HG03103 (cell line): ENCODE measurements around the gene SAXO2.
"Not testable (repeated sequence)": the region's sequence is repeated elsewhere in the genome, so short reads cannot be mapped to it uniquely, and the experiment has no call there.

ENCODE experiments used
- ATAC-seq: cut with Tn5 transposase; IDR thresholded peaks from one replicate; pipeline ENCODE4 v1.9.1; 2021; ENCODE audit warnings: low read depth; ENCODE audit not compliant: unreplicated experiment

The SAXO2 gene

DNA sequence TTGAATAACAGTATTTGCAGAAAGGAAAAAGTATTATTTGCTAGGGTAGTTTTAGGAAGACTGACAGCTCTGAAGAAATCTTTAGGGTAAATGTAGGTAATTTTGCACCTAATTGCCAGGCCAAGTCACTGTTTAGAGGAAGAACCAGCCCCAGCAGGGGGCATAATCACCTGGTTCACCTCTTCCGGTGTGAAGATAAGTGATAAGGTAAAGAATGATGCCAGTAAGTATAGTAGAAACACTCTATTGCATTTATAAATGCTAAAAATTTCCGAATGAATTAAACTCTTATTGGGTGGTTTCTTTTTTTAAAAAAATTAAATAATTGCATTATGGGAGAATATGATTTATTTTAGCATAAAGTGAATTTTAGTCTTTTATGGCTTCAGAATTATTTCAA, 21.8 kb downstream of the SAXO2 start:
- ATAC-seq = not testable (repeated sequence)

DNA sequence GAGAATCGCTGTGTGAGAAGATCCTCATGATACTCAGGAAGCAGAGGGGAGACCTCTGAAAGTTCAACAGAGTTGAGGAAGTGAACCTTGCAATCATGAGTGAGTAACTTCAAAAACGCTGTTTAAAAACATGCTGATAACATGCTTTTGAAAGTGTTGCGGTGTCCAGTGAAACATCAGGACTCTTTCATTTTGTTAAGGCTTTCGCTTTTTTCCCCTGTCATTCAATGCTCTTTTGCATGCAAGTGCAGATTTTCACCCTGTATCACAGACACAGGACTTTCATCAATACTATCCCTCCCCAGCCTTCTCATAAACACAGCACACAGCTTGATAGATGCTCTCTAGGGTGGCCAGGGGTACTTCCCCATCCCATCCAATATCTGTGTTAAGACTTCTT, 23.9 kb downstream of the SAXO2 start:
- ATAC-seq = peak; percentile 78

DNA sequence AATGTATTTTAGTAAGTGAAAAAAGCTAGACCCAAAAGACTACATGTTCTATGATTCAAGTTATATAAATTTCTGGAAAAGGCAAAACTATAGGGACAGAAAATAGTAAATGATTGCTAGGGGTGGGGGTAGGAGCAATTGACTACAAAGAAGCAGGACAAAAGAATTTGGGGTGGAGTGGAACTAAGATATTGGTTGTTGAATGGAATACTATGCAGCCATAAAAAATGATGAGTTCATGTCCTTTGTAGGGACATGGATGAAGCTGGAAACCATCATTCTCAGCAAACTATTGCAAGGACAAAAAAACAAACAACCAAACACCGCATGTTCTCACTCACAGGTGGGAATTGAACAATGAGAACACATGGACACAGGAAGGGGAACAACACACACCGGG, 25.6 kb downstream of the SAXO2 start:
- not testable (repeated sequence) for ATAC-seq

DNA sequence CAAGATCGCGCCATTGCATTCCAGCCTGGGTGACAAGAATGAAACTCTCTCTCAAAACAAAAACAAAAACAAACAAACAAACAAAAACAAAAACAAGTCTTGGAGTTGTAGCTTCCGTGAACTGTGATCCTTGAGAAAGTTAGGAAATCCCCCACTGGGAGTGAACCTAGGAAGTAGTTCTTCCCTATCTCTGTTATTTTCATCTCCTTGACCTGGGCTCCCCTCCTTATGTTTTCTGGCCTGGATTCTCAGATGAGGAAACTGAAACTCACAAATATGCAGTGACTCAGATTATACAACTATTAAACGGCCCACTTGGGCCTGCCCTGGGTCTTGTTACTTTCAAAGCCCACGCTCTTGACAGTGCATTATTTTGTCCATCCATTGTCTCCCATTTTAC, 29.7 kb downstream of the SAXO2 start:
- ATAC-seq = no peak

DNA sequence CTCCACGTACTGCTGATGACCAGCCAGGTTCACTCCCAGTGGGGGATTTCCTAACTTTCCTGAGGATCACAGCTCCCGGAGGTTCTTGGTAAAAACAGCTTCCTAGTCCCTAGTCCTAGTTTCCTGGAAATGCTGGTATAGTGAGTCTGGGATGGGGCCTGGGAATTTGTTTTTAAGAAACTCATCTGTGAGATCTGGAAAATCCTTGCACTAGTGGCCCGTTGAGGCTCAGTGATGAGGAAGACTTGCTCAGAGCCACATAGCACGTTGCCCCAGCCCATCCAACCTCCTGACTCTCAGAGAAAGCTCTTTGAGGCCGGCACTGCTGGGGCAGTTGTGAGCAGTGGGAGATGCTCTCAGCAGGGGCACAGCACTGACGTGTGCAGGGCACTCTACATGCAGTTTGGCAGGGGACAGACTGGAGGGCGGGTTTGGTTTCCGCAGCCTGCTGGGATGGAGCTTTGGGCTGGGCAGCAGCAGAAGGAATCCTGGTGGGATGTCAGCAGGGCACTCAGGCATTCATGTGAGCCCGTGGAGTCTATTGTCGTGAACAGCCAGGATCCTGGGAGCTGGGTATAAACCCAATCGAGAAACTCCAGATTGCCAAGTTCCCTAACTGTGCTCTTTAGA, 31.6 kb downstream of the SAXO2 start:
- no peak for ATAC-seq

DNA sequence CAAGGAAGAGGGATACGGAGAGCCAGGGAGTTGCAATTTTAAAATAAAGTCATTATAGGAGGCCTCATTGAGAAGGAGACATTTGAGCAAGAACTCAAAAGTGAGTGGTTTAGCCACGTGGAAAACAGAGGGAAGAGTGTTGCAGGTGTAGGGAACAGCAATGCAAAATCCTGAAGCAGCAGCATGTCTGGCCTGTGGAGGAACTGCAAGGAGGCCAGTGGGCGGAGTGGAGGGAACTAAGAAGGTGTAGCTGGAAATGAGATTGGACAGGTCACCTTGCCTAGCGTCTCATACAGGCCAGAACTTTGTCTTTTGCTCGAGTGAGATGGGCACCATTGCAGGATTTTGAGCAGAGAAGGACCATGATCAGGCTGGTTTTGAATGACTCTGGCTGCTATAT, 34.9 kb downstream of the SAXO2 start:
- ATAC-seq = no peak

DNA sequence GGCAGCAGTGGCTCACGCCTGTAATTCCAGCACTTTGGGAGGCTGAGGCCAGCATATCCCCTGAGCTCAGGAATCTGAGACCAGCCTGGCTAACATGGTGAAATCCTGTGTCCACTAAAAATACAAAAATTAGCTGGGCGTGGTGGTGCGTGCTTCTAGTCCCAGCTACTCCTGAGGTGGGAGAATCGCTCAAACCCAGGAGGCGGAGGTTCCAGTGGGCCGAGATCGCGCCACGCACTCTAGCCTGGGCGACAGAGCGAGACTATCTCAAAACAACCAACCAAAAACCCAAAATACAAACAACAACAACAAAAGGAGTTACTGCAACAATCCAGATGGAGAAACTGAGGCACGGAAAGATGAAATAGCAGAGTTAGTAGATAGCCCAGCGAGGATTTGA, 35.4 kb downstream of the SAXO2 start:
- ATAC-seq = no peak

DNA sequence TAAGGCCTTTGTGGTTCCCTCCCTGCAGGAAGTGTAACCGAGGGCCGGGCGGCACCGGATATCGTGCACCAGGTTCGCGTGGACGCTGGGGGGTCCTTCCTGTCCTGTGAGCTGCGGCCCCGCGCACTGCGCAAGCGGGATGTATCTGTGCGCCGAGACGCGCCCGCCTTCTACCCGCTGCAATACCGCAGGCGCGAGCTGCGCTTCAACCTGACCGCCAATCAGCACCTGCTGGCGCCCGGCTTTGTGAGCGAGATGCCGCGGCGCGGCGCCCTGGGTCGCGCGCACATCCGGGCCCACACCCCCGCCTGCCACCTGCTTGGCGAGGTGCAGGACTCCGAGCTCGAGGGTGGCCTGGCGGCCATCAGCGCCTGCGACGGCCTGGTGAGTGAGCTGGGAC, 35.9 kb downstream of the SAXO2 start:
- no peak for ATAC-seq

DNA sequence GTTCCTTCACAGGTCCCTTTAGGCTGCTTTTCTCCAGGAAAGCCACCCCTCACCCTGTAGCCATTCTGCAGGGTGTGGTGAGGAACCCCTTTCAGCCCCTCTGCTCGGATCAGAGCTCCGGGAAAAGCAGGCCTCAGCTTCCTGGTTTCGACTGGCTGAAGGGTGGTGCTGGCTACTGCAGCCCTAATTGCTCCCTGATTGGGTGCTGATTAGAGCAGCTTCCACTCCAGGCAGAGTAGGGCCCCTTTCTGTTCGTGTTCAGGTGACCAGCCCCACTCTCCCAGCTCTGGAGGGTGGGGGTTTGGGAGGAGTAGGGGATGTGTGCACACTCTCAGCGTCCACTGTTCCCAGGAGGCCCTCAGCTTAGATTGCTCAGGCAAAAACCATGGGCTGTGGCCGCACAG, 36.9 kb downstream of the SAXO2 start:
- ATAC-seq = not testable (repeated sequence)

DNA sequence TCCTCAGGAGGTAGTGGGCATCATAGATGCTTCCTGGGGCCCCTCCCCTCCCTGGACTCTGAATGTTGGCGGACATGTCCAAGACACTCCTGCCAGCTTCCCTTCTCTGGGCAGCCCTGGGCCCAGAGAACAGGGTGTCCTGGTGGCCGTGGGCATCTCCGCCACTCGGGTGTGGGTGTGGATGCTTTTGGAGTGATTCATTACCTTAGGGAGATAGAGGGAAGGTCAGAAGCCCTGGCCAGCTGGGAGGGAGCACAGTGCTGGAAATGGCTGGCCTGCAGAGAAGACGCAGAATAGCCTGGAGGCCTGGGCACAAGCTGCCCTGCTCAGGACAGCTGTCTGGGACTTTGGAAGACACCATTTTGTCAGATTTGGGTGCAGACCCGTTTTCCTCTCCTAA, 37.7 kb downstream of the SAXO2 start:
- ATAC-seq = not testable (repeated sequence)

DNA sequence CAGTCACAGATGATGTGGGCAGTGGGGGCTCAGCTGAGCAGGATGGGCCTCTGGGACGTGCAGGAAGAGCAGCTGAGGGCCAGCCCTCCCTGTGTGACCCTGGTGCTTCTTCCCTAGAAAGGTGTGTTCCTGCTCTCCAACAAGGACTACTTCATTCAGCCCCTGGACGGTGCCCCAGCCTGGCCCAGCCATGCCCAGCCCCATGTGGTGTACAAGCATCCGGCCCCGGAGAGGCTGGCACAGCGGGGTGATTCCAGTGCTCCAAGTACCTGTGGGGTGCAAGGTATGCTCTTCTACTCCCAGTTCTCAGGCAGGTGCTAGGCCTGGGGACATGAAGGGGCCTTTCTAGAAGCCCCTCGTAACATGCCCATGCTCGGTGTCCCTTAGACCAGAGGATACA, 38.3 kb downstream of the SAXO2 start:
- no peak for ATAC-seq

DNA sequence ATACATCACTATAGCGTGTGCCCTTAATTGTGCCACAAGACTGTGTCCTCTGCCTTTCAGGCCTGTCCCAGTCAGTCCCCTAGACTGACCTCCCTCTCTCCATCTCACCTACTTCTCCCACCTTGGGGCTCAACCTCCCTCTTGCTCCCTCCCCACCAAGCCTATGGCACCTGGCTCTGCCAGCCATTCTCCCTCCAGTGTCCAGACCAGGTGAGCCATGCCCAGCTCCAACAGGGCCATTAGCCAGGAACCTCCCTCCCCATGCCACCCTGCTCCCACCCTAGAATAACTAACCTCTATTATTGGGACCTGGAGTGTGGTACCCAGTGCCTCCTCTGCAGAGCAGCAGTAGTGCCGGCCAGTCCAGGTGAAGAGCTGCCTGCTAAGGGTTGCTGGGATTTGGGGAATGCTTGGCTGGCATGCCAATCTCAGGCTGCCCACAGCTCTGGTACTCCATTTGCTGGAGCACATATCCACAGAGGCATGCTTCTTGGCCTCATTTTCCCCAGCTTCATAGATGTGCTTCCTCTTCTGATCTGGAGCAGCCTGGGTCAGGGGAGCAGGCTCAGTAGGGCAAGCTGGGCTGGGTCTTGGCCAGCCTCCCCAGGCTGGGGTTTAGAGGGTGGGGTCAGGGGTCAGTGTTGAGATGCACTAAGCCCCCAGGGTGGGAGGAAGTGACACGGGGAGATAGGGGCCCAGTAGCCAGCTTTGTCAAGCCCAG, 38.8 kb downstream of the SAXO2 start:
- ATAC-seq = no peak

DNA sequence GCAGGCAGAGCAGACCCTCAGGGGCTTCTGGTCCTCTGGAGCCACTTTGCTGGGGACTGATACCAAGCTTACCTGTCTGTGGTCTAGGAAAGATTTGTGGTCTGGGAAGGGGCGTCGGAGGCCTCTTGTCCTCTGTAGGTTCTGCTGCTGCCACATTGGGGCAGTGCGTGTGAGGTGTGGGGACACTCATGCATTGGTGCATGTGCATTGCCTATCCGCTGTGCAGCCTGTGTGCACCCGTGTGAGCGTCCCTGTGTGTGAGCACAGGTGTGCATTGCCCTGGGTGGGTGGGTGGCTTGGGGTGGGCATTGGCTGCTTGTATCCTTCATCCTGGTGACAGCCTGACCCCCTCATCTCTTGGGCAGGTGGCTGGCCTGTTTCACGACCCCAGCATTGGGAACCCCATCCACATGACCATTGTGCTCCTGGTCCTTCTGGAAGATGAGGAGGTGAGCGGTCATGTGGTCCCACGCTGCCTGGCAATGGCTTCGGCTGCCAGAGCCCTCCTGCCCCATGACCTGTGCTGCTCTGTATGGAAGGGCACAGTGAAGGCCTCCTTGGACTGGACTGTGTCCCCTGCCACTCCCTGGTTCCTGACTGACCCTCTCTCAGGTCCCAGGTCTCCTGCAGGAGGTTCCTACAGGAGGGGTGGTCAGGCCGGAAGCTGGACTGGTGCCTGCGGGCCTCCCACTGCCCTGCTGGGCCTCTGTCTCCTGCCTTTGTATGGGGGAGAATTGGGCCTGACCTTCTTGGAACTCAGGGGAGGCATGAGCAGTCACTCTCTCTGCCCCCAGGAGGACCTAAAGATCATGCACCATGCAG, 41.5 kb downstream of the SAXO2 start:
- no peak for ATAC-seq

DNA sequence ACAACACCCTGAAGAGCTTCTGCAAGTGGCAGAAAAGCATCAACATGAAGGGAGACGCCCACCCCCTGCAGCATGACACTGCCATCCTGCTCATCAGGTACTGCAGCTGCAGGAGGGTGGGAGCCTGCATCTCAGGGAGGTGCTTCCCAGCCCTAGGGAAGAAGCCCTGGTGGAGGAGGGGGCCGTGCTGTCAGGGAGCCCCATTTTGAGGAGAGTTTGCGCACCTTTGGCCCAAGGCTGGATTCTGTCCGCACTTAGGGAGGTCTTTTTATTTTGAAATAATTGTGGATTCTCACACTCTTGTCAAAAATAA, 42.1 kb downstream of the SAXO2 start:
- no peak for ATAC-seq

DNA sequence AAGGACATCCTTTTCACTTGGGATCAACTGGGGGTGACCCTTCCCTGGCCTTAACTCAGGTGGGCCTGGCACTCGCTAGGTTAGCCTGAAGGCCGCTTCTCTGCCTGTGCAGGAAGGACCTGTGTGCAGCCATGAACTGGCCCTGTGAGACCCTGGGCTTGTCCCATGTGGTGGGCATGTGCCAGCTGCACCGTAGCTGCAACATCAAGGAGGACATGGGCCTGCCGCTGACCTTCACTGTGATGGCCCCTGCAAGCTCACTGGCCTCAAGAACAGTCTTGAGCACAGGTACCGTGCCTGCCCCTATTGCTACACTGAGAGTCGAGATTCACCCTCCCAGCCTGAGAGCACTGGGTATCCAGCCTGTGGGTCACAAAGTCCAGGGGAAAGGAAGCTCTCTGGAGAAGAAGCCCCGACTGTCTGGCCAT, 43.0 kb downstream of the SAXO2 start:
- no peak for ATAC-seq

DNA sequence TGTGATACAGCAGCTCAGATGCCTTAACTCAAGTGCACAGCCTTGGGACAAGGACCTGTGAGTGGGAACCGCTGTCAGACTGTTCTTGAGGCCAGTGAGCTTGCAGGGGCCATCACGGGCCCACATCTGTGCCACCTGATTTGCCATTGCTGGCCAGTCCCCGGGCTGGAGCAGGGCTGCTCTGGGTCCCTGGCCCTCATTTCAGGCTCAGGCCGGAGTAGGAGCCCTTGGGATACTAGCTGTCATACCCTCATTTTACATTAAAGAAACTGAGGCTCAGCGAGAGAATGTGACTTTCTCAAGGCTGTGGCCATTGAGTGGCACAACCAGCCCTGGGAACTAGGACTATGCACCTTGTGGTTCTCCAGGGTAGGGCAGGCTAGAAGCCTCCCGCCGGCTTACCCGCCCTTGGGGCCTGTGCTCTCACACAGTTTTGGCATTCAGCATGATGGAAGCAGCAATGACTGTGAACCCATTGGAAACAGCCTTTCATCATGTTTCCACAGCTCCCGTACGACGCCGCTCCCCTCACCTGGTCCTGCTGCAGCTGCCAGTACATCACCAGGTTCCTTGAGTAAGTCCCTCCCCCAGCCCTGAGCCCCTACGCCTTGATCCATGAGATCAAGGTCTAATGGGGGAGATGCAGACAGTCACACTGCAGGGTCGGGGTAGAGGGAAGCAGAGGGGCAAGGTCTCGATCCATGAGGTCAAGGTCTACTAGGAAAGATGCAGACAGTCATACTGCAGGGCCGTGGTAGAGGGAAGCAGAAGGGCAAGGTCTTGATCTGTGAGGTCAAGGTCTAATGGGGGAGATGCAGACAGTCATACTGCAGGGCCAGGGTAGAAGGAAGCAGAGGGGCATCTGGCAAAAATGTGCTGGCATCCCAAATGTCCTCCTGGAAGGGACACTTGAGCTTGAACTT, 44.4 kb downstream of the SAXO2 start:
- ATAC-seq = no peak

DNA sequence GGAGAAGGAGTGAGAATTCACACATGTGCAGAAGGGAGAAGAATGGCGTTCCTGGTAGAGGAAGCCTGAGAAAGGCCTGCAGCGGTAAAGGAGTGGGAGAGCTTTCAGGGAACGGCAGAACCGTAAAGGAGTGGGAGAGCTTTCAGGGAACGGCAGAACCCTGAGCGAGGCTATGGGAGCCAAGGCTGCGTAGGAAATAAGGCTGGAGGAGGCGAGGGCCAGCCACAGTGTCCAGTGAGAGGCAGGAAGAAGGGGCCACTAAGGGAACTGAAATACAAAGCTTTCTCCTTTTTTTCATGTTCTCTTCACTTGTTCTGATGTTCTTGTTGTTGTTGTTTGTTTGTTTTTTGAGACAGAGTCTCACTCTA, 45.1 kb downstream of the SAXO2 start:
- no peak for ATAC-seq

DNA sequence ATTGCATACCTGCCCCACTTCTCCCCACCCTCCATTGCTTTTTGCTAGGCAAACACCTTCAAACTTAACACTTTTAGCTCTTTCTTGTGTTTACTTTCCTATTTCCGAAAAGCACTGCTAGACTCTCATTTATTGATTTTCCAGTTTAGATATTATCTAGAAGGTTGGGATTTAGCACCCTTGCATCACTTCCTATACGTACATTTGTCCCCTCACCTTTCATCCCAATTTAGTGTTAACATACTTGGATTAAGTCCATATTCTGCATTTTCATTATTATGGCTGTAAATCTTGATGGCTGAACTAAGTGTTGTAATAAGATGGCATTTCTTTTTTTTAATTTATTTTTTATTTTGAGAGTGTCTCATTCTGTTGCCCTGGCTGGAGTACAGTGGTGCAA, 47.2 kb downstream of the SAXO2 start:
- no peak for ATAC-seq

DNA sequence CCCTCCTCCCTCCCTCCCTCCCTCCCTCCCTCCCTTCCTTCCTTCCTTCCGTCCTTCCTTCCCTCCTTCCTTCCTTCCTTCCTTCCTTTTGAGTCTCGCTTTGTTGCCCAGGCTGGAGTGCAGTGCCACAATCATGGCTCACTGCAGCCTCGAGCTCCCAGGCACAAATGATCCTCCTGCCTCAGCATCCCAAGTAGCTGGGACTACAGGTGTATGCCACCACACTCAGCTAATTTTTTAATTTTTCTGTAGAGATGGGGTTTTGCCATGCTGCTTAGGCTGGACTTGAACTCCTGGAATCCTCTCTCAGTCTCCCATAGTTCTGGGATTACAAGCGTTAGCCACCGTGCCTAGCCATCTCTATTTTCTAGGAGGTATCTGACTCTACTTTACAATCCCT, 48.7 kb downstream of the SAXO2 start:
- not testable (repeated sequence) for ATAC-seq

DNA sequence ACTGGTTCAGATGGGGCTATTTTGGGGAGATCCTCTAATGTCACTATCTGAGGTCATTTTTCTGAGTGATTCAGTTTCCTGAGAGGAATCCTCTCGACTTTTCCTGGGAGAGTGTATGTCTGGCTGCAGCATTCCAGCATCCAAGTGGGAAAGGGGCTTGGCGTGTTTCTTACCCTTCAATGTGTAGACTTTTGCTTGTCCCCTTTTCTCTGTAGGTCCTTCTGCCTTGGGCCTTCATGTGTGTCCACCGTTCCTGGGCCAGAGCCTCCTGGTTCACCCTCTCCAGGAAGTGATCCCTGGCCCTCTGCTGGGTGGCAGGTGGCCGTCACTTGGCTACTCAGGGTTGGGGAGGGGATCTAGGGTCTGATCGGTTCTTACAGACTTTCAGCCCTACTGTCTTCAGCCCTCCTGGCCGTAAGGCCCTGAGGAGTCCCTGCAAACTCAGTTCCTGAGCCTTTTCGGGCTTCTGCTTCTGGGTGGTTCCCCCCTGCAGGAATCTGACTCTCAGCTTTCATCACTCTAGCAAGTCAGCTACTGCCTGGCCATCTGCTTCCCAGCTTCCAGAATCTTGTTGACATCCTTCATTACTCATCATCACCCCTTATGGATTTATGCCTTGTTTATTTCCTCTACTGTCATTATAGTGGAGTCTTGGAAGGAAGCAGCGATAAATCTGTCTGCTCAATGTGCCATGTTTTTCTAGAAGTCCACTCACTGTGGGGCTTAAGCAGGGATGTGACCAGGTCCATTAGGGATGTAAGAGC, 50.1 kb downstream of the SAXO2 start:
- no peak for ATAC-seq
